GM12865 (cell line): ENCODE data around the gene MRPL3.
A peak's percentile ranks its signal among the peaks of the same experiment; 100 is the strongest.

ENCODE experiments used
- DNase-seq: peaks from one replicate; pipeline ENCODE4 v3.0.0; 2010; ENCODE audit warnings: low read depth
- H3K4me3 ChIP-seq: 2 replicates; pipeline ENCODE4 v1.5.1; 2011; ENCODE audit warnings: mild to moderate bottlenecking, low read depth, low read length, control low read depth
- CTCF ChIP-seq: IDR thresholded peaks from 2 replicates; pipeline ENCODE4 v1.5.1; 2011; ENCODE audit warnings: low read length, control low read depth, low read depth, inconsistent platforms; ENCODE audit not compliant: insufficient read depth; ENCODE audit errors: missing control alignments

Gene MRPL3

GRCh38 chr3:131502530-131503319, at the start of gene MRPL3:
Gene MRPL3, minus strand, starts transcription at chr3:131502971. Its CDS starts 150 bp downstream, at chr3:131502821.
- TF ChIP-seq CTCF = no peak
- H3K4me3 ChIP-seq = peak within 1 kb of the TSS; percentile 73
- peak; percentile 94 for DNase-seq

GRCh38 chr3:131551761-131552160, 49.0 kb upstream of the MRPL3 start:
- TF ChIP-seq CTCF = no peak
- no peak for DNase-seq
- H3K4me3 ChIP-seq = no peak overlapping the region

- DNase-seq = no peak
- TF ChIP-seq CTCF = no peak
- H3K4me3 ChIP-seq = no peak overlapping the region
These were observed 48.0 kb upstream of the MRPL3 start for GRCh38 chr3:131550562-131551465.

- H3K4me3 ChIP-seq = no peak overlapping the region
These were observed 46.6 kb upstream of the MRPL3 start for GRCh38 chr3:131549340-131549739.

GRCh38 chr3:131547585-131547984, 44.8 kb upstream of the MRPL3 start:
- TF ChIP-seq CTCF = no peak
- DNase-seq = peak; percentile 11
- no peak overlapping the region for H3K4me3 ChIP-seq

More at GRCh38 chr3:131549340-131549739, 46.6 kb upstream of the MRPL3 start:
- peak; percentile 65 for TF ChIP-seq CTCF
- DNase-seq = peak; percentile 59

- no peak for DNase-seq
- no peak for TF ChIP-seq CTCF
- no peak overlapping the region for H3K4me3 ChIP-seq
These were observed 43.7 kb upstream of the MRPL3 start for GRCh38 chr3:131546441-131546840.
